Central memory CD4-positive, alpha-beta T cell (primary cell): Measurements from ENCODE around the gene CTDSPL.
"Not testable (repeated sequence)": the region's sequence is repeated elsewhere in the genome, so short reads cannot be mapped to it uniquely, and the experiment has no call there.

Source experiments
- DNase-seq: peaks from one replicate; pipeline ENCODE4 v3.0.0; 2022

CTDSPL gene

DNA sequence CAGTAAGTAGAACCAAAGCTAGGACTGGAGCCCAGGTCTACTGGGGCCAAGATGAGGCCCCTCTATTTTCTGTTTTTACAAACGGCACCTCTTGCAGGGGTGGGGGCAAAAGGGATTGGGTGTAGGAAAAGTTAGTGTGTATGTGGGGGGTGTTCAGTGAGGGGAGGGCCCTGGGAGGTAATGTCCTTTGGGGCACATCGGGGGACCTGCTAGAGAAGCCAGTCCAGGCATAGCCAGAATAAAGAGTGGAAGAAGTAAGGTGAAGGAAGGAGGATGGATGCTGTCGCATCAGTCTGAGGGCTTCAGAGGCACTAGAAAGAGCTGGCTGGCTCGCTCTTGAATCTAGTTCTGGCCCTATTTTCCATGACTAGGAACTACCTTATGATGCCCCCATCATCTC lies 165.2 kb downstream of the CTDSPL start:
- no peak for DNase-seq

GRCh38 chr3:38027466-38028465 lies 166.1 kb downstream of the CTDSPL start:
- no peak for DNase-seq

GRCh38 chr3:38028621-38029361 lies 167.1 kb downstream of the CTDSPL start:
- no peak for DNase-seq

DNA sequence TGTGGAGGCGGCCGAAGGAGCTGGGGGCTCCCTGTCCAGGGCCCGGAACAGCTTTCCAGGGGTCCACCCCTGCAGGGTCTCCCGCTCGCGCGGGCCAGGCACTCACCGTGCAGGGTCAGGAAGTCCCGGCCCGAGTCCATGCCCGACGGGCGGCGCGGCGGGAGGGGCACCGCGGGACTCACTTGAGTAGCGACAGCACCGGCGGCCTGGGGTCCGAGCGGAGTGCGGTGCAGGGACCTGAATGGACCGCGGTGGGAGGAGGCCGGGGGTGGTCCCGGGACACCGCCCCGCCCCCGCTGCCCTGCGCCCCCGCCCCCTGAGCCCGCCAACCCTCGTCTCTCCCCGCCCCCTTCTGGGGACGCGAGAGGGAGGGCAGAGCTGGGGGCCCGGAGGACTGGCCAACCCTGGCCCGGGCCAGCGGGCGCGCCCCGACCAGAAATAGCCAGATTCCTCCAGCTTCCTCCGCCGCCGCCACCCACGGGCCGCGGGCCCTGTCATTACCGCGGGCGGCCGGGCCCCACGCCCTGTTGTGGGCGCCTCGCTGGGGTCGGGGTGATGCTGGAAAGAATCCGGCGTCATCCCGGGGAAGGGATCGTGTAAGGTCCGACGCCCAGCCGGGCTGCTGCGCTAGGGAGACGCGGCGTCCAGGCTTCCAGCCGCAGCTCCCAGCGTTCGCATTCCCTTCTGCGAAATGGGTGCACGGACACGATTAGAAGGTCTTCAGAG lies 167.9 kb downstream of the CTDSPL start, which contains the start of gene PLCD1:
Gene PLCD1, minus strand, starts transcription at position 243 of the 726 bp plus-strand sequence. Its CDS starts 103 bp downstream, at position 140.
- peak; percentile 28 for DNase-seq

DNA sequence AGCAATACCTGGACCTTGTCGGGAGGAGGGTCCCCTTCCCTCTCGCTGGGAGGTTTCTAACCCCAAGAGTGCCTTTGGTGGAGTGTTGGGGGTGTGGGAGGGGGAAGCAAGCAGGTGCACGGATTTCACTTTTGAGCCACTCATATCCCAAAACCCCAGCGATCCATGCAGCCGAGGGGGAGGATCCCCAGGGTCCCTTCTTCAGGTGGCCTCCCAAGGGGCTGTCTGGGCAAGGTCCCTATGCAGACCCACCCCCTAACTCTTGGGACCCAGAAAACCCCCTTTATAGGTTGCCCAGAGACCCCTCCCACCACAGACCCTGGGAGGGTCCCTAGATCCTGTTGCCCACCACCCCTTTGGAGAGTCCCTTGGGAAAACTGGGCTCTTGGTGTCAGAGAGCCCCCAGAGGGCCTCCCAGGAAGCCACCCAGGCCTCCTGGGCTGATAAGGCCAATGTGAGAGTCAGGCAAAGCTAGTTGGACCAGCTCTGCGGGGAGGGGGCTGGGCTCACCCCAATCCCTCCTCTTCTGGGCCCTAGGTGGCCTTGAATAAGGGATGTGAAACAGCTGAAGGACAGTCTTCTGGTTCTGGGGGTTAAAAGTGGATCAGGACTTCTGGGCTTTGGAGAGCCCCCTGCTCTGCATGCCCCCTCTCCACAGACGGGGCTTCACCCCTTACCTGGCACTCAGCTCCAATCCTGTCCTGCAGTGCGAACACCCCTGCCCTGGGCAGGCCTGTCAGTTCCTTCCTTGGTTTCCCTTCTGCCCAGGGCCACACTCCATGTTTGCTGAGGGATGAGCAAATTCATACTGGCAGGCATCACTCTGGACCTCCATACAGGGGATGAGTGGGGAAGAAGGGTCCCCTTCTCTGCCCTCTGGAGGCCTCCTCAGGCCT lies 168.7 kb downstream of the CTDSPL start:
- no peak for DNase-seq

- peak; percentile 25 for DNase-seq
Measured at GRCh38 chr3:38031022-38031994, 169.6 kb downstream of the CTDSPL start.

- no peak for DNase-seq
Measured at GRCh38 chr3:38032328-38032865, 170.7 kb downstream of the CTDSPL start.

GRCh38 chr3:38033586-38033985 lies 171.9 kb downstream of the CTDSPL start:
- DNase-seq, result not testable (repeated sequence)
